Stimulated activated CD8-positive, alpha-beta memory T cell treated with anti-CD3 and anti-CD28 coated beads, Interleukin-7, amount 100 ng/mL, for 4 hours (primary cell): ENCODE measurements around the gene WIPF3.

Experiments
- DNase-seq, 2 donors: peaks; one replicate each; pipeline ENCODE4 v3.0.0-alpha.2; 2020; ENCODE audit warnings: low read depth in 2 of 2

WIPF3 gene

DNA sequence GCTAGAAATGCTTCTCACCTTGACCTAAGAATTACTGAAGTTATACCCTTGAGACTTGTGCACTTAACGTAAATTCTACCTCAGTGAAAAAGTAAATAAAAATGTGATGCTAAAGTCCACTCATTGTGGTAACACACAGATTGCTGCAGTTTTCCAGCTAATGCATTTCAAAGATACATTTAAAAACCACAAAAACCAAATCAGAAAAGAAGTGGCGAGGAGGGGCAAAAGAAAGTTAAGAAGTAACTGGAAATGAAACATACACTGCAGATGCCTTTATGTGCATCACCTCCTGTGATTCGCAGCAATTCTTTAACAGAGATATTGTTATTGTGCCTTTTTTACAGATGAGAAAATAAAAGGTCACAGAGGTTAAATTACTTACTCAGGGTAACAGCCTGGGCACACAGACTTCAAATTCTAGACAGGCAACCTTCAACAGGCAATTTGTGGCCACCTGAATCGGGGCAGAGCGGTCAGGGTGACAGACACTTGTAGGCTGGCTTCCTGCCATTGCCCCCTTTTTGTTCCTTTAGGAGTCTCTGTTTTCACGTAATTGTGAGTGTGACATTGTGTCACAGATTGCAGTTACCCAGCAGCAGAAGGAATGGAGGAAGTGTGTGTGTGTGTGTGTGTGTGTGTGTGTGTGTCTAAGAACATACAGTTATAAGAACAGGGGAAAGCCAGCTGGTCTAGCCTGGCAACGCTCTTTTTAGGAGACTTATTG, 1.9 kb downstream of the WIPF3 start:
- DNase-seq, result no peak

DNA sequence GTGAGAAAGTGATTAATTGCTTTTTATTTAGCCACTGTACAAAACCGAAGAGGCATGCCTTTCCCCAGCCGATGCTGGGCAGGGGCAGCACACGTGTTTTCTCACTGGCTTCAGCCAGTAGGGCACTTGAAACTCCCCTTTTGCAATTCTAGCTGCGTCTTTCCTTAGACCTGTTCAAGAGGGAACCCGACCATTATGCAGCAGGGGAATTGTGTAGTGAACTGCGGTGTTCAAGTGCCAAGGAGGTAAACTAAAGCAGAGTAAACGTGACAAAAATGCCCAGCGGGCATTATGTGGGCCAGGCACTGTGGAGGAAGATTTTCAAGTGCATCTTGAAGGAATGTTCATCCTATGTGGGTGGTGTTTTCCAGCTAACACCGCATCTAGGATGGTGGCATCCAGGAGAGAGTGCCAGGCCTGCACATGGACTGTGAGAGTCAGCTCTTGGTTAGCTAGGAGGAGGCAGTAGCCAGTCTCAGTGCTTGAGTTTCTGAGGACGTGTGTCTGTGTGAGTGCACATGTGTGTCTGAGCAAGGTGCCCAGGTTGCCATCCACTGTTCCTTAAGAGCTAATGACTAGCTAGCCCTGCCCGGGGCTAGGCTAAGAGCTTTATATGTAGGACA, 3.3 kb downstream of the WIPF3 start:
- no peak for DNase-seq

DNA sequence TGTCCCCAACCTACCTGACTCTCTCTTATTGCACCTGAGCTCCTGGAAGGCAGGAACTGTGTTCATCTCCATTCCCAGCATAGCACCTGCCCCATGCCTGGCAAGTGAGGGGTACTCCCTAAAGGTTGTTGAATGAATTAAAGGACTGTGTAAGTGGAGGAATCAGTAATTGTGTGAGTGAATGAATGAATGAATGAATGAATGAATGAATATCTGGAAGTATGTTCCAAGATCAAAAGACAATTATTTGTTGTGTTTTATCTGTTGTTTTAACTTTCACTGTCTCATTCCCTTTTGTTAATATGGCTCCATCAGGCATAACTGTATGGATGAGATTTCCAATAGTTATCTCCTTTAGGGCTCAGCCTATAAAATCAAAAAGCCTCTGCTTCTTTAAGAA, 4.0 kb downstream of the WIPF3 start:
- no peak for DNase-seq

DNA sequence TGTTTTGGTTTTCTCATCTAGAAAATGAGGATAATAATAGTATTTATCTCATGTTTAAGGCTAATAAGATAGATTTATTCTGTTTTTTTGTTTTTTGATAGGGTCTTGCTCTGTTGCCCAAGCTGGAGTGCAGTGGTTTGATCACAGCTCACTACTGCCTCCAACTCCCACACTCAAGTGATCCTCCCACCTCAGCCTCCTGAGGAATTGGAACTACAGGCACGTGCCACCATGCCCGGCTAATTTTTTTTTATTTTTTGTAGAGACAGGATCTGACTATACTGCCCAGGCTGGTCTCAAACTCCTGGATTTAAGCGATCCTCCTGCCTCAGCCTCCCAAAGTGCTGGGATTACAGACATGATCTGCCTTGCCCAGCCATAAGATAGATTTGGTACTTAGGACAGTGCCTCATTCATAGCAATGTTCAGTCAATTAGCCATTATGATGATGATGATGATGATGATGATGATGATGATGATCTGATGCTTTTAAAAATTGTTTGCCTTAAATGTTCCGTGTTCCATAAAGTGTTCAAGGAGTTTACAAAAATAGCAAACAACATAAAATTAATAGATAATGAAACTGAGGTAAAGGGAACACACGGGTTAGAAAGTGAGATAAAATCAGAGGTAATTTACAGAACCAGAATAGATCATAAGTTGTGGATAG, 4.6 kb downstream of the WIPF3 start:
- no peak for DNase-seq

DNA sequence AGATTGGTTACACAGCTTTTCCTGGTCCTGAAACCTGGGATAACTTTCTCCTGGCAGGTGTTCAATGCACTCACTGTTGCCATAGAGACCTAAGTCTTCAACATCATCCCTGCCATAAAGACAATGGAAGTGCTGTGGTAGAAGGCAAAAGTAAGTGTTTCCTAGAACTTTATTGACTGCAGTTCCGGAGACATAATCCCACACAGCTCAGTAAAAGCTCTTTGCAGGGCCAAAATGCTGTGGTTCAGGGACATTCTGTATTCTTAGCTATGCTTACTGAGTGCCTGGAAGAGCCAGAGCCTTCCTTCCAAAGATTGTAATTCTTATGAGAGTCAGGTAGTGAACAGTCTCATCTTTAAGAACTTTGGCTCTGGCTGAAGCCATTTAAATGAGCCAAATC, 5.3 kb downstream of the WIPF3 start:
- DNase-seq, result no peak

DNA sequence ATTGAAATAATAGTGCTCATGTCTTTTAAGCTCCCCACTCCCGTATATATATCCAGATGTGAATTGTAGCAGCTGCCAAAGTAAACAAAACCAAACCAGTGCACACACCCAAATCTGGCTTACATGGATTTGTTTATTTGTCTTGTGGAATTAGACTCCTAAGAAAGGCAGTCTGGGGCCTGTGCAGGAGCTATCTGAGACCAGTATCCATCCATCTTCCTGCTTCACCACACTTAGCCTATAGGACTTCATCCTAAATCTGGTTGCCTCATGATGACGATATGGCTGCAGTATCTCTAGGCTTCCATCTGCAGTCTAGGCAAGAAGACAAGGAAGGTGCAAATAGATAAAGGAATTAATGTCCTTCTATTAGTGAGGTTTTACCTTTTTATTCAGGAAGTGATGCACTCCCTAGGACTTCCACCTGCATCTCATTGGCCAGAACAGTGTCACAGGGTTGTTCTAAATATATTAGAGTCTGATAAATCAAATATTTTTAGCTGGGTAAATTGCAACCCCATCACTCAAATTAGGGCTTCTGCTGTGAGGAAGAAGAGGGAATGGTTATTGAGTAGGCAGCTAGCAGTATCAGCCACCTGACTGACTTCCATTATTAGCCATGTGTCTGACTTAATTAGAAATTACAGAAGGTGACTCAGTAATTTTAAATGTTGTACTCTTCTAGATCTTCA, 6.0 kb downstream of the WIPF3 start:
- no peak for DNase-seq

DNA sequence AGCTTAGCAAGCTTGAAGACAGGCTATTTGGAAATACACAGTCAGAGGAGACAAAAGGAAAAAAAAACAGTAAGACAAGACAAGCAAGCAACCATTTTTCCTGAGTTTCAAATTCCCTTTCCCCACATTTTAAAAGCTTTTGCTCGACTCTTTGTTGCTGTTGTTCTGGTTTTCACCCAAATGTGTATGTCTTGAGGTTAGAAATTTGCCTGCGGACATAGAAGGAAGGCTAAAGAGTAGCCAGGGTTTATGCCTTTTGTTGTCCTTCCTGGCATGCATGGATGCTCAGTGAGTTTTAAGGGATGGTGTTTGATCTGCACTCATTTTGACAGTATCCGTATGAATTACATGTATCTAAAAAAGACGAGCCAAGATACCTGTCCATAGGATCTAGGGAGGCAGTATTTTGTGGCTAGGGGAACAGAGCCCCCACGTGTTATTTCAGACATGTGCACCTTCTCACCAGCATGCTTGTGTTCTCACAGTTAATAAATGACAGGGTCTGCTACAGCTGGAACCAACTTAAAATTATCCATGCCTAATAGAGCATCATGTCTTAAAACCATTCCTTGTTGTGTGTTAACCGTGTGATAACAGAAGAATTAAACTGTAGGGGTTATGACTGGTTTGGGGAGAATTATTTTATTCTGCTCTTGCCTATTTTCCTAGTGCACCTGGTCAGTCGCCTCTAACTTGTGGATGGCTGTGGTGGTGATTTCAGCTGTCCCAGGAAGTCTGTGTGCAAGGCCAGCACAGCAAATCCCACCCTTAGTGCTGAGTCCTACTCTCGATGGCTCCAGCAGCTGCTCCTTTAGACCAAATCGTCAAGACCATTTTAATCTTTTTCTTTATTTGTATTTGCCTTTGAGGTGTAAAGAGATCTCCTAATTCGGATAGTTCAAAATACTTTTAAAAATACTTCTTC, 9.1 kb downstream of the WIPF3 start:
- no peak for DNase-seq

DNA sequence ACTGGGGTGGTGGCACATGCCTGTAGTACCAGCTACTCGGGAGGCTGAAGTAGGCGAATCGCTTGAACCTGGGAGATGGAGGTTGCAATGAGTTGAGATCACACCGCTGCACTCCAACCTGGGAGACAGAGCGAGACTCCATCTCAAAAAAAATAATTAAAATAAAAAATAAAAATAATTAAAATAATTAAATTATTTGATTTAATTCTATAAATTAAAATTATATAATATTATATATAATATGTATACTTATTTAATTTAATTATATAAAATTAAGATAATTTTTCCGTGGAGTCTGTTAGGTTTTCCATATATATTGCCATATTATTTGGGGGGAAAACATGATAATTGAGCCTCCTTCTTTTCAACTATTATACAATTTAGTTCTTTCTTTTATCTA, 12.0 kb downstream of the WIPF3 start:
- no peak for DNase-seq

DNA sequence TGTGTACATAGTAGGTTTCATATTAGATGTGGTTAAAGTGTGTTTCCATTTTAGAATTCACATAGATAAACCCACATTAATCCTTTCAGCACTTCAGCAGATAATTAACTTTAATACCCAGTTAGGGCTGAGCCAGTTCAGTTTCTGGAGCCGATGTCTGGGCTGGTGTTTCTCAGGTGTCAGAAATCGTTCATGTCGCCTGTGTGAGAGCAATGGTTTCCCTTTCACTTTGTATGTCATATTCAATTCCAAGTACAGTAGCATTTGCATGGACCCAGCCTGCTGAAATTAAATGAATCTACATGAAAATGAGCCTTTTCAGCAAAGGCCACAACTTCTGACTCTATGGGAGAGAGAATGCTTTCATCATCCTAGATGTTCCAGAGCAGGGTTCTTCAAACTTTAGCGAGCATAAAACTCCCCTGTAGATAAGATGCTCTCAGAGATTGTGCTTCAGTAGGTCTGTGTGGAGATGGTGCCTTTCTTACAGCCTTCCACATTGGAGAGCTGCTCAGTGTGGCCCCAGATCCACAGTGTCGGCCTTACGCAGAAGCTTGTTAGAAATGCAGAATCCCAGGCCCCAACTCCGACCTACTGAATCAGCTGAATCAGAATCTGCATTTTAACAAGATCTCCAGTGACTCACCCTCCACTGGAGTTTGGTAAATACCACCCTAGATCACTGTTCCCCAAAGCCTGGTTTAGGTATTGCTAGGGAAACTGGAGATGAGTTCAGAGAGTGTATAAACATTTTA, 19.6 kb downstream of the WIPF3 start:
- no peak for DNase-seq

DNA sequence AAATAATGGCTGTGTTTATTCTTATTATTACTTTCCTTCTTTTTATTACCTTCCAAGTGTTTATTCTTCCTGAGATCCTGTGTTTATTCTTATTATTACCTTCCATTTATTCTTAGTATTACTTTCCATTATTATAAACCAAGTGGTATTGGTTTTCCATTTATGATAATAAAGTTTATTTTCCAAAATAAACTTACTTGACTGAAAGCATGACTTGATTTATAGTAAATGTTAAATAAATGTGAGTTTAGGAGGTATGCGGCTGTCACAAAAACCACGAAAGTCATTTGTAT, 20.2 kb downstream of the WIPF3 start:
- DNase-seq, result no peak

DNA sequence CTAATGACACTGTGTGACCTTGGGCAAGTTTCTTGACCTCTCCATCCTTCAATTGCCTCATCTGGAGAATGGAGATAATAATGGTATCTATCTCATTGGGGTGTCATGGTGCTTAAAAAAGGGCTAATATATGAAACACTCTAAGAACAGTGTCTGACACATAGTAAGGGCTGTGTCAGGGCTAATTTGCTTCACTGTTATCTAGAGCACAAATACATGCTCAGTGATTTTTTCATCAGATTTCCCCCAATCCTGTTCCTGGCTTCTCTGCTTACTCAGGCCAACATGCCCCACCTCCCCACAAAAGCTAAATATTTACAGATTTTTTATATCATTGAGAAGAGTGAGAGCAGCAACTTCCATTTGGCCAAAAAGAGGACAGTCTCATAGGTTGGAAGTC, 20.6 kb downstream of the WIPF3 start:
- no peak for DNase-seq

DNA sequence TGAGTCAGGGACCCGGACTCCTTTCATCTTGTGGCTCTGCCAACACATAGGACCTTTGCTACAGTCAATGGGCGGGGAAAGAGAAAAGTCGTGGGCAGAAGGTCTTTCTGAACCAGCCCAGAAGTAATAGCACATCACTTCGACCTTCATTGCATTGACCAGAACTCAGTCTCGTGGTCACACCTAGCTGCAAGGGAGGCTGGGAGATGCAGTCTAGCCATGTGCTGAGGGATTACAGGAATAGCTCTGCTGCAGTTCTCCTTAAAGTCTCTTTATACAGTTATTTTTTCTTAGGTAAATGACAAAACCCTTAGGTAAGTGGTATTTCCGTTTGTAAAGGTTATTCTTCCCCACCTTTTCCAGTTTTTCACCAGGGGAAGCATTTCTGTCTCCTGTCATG, 25.4 kb downstream of the WIPF3 start:
- DNase-seq, result no peak

DNA sequence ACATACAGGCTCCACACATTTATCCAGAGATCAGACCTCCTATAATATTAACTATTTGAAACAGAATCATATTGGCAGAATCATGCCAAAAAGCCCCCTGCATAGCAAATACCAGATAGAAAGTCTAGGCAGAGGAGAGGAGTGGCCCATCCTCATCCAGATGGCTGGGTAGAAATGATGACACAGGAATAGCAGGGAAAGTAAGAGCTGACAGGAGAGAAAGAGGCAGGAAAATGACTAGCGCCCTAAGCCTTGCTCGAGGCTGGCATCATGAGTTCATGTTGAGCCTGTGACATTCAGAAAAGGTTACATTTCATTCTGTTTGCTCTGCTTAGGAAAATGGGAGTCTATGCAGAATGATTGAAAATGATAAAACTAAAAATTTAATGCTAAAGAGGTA, 27.6 kb downstream of the WIPF3 start:
- DNase-seq, result no peak

DNA sequence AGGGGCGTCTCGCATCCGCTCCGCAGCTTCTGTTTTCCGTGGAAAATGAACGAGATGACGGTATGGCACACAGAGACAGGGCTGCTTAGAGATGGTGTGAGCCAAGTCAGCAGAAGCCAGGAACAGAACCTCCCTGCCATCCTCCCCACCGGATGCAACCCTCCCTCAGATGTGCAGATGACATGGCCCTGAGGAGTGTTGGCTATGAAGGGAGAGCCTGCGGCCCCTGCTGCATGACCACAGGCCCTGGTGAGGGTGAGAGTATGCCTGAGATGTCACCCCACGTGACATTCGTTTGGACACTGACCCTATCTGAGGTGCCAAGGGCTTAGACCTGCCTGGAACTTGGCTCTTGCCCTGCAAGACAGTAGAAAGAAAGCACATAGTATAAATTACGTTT, 29.4 kb downstream of the WIPF3 start:
- DNase-seq, result no peak

DNA sequence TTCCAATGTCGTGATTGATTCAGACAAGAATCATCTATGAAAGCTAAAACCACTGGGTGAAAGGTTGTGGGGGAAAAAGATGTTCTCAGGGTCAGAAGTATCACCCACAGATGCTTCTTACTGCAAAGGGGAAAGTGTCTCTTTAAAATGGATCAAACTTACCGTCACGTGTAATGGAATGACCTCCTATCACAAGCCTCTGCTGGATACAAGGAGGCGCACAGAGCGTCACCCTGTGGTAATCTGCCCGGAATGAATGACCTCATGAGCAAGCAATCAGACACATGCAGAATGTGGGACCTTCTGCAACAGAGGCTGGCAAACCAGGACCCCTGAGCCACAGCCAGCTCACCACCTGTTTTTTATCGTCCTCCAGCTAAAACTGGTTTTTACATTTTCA, 33.0 kb downstream of the WIPF3 start:
- no peak for DNase-seq

DNA sequence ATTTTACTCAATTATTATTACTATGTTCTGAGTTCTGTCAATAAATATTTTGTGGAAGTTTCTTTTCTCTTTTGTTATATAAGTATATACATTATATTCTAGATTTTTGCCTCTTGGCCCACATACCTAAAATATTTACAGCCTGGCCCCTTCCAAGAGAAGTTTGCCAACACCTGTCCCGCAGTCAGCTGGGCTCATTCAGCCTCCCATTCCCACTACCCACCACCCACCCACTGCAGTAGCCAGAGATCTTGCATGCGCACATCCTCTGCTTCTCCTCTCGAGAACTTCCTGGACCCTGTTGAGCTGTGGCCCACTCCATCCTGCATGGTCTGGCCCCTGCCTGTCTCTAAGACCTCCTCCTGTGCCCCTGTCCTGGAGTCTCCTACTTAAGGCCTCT, 33.6 kb downstream of the WIPF3 start:
- DNase-seq, result no peak

DNA sequence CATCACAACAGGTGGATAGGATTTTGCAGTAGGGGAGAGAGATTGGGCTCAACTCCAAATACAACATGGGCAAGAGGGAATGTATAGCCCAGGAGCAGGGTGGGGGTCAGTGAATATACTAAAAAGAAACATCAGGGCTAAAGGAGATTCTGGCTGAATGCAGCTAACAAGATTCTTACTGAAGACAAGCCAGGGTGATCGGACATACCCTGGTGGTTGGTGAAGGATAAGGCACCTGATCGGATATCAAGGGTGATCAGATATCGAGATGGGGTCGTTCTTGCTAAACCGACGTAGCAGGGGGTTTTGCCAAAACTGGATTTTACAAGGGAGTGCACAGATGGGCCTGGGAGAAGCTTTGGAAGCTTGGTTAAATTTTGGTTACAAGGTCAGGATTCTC, 34.4 kb downstream of the WIPF3 start:
- DNase-seq, result no peak

DNA sequence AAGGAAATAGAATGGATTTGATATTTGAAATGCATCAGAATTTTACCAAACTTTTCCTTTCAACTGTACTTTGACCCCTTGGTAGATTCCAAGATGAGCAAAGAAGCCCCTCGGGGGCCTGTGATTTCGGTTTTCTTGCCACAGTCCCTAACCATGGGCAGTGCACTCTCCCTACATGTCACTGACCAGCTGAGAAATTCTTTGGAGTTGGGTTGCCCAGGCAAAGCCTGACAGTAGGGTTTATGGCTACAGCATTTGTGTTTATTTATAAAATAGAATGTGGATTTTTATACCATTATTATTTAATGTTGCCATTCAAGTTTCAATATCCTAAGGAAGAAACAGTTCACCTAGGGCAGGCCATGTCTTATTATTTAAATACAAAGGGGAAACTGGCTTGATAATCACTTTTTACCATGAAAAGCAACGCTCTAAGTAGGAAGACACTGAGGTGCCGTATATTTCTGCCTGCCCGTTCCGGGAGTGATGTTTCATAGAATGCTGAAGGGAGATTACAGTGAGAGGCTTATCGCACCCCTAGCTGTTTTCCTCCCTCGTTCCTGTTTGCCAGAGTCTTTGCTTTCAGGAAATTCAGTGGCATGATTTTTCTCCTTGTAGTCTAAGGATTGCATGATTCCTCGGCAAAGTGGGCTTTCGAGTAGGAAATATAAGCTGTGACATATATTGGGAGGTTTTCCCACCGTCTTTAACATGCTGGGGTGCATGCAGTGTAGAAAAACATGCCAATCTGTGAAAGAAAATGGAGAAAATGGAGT, 35.8 kb downstream of the WIPF3 start:
- DNase-seq, result no peak

DNA sequence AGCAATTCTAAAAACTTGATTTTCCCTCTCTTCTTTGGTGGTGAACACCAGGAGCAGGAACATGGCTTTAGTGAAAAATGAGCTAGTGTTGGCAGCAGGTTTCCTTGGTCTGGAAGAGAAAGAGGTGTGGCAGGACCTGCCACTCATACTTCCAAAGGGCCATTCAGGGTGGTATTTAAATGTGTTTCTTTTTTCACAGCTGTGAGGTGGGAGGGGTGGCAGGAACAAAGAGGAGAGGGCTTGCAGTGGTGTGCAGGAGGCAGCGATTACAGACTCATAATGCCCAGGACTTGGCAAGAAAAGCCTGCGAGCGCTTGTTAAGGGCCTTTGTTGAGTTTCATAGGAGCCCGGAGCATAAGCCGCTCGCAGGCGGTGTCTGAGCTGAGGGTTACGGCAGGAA, 36.8 kb downstream of the WIPF3 start:
- no peak for DNase-seq

DNA sequence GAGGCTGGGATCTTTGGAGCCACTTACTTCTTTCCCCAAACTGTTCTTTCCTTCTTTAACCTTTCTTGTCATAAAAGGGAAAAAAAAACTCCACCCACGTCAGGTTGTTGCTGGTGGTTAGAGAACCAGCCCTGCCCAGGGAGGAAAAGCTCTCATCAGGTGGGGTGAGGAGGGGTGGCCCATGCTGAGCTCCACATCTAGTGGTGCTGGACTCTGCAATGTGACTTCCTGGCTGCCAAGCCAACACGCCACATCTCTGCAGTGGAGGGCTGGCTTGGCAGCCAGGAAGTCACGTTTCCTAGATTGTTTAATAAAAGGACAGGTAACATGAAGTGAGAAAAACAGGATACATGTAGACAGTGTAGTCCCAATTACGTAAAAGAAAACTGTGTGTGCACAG, 37.4 kb downstream of the WIPF3 start:
- DNase-seq, result no peak
